ENCODE data around the gene BGN. TPM values are rescaled to one million over a fixed set of nuclear protein-coding genes. Genes with fewer than 3 reads are reported as not detected.

The BGN gene
- total and polyA plus RNA-seq, 2 donors (not counting 1 experiment from before 2014, with no cell fraction given) = not detected

- no peak overlapping the region for H3K4me3 ChIP-seq (ENCODE audit: control extremely low read depth in 1 of 5, extremely low read depth in 1 of 5, insufficient read depth in 1 of 5, low read depth in 2 of 5, low read length in 4 of 5)
- H3K27me3 ChIP-seq (replicated peaks in 1 of 4; ENCODE audit: control extremely low read depth in 1 of 4, control insufficient read depth in 3 of 4, insufficient read depth in 4 of 4, low read length in 3 of 4) = peaks cover 0 to 11% (median 3%) of the 10 kb centered on the region in 4 experiments
- WGBS (ENCODE audit: insufficient coverage) = 86% methylated on average over 10 of the region's 15 CpGs
- no peak overlapping the region for H3K4me2 ChIP-seq (replicated peaks; ENCODE audit: low read depth, low read length, poor library complexity, severe bottlenecking)
- no peaks in the 10 kb centered on the region for H3K4me1 ChIP-seq (ENCODE audit: control insufficient read depth in 2 of 2, insufficient read depth in 2 of 2, low read length in 2 of 2)
- no peaks in the 10 kb centered on the region for H3K27me3 Mint-ChIP-seq
- intact Hi-C loops (cut with micrococcal nuclease) = no loop called here
- H3K4me3 Mint-ChIP-seq = no peak overlapping the region
- DNase-seq = no peak
- H3K79me2 ChIP-seq (ENCODE audit: control insufficient read depth, insufficient read depth, low read length) = no peaks in the 10 kb centered on the region
- ChIA-PET POLR2A (no interaction called here), CTCF (no interaction called here)
- no peaks in the 10 kb centered on the region for H4K20me1 ChIP-seq (ENCODE audit: control insufficient read depth, insufficient read depth, low read length, poor library complexity, severe bottlenecking)
- H2AFZ ChIP-seq (ENCODE audit: insufficient read depth, low read depth, low read length, poor library complexity, severe bottlenecking) = no peak overlapping the region
- no peak for TF ChIP-seq CTCF (IDR thresholded peaks at IDR 0.05)
- TF ChIP-seq EZH2 (IDR thresholded peaks at IDR 0.05; ENCODE audit: borderline replicate concordance, insufficient read depth, low read depth, low read length, poor library complexity, severe bottlenecking) = no peak
- no peaks in the 10 kb centered on the region for H3K9me3 Mint-ChIP-seq (ENCODE audit: insufficient read depth)
- no peak for ATAC-seq (ENCODE audit: low read depth)
- no peaks in the 10 kb centered on the region for H3K4me1 Mint-ChIP-seq
- H3K9me3 ChIP-seq (ENCODE audit: control extremely low read depth in 1 of 3, control insufficient read depth in 2 of 3, insufficient read depth in 1 of 3, low read length in 2 of 3) = no peaks in the 10 kb centered on the region
- H3K36me3 ChIP-seq (replicated peaks in 1 of 2; ENCODE audit: control extremely low read depth in 1 of 2, control insufficient read depth in 1 of 2, extremely low read depth in 1 of 2, insufficient read depth in 2 of 2, low read length in 1 of 2) = no peaks in the 10 kb centered on the region
- H3K9ac ChIP-seq (ENCODE audit: low read length) = no peak overlapping the region
- no peak overlapping the region for H3K27ac Mint-ChIP-seq
- H3K27ac ChIP-seq (ENCODE audit: low read length in 2 of 2) = no peak overlapping the region
These were observed 4.6 kb downstream of the BGN start for GRCh38 chrX:153499341-153499740.

GRCh38 chrX:153499876-153500275, 5.1 kb downstream of the BGN start:
- no peaks in the 10 kb centered on the region for H3K79me2 ChIP-seq (ENCODE audit: control insufficient read depth, insufficient read depth, low read length)
- ChIA-PET POLR2A (no interaction called here), CTCF (no interaction called here)
- peaks cover 0 to 11% (median 3%) of the 10 kb centered on the region in 4 experiments for H3K27me3 ChIP-seq (replicated peaks in 1 of 4; ENCODE audit: control extremely low read depth in 1 of 4, control insufficient read depth in 3 of 4, insufficient read depth in 4 of 4, low read length in 3 of 4)
- no peak overlapping the region for H3K27ac ChIP-seq (ENCODE audit: low read length in 2 of 2)
- H3K9ac ChIP-seq (ENCODE audit: low read length) = no peak overlapping the region
- H3K4me2 ChIP-seq (replicated peaks; ENCODE audit: low read depth, low read length, poor library complexity, severe bottlenecking) = no peak overlapping the region
- Mint-ChIP-seq H3K4me3 (no peak overlapping the region), H3K4me1 (no peaks in the 10 kb centered on the region), H3K27me3 (no peaks in the 10 kb centered on the region), H3K27ac (no peak overlapping the region), H3K9me3 (ENCODE audit: insufficient read depth) (no peaks in the 10 kb centered on the region)
- H4K20me1 ChIP-seq (ENCODE audit: control insufficient read depth, insufficient read depth, low read length, poor library complexity, severe bottlenecking) = no peaks in the 10 kb centered on the region
- H3K4me1 ChIP-seq (ENCODE audit: control insufficient read depth in 2 of 2, insufficient read depth in 2 of 2, low read length in 2 of 2) = no peaks in the 10 kb centered on the region
- H2AFZ ChIP-seq (ENCODE audit: insufficient read depth, low read depth, low read length, poor library complexity, severe bottlenecking) = no peak overlapping the region
- WGBS (ENCODE audit: insufficient coverage) = 91% methylated on average over 11 of the region's 17 CpGs
- no peaks in the 10 kb centered on the region for H3K36me3 ChIP-seq (replicated peaks in 1 of 2; ENCODE audit: control extremely low read depth in 1 of 2, control insufficient read depth in 1 of 2, extremely low read depth in 1 of 2, insufficient read depth in 2 of 2, low read length in 1 of 2)
- intact Hi-C loops (cut with micrococcal nuclease) = no loop called here
- no peaks in the 10 kb centered on the region for H3K9me3 ChIP-seq (ENCODE audit: control extremely low read depth in 1 of 3, control insufficient read depth in 2 of 3, insufficient read depth in 1 of 3, low read length in 2 of 3)
- TF ChIP-seq CTCF (IDR thresholded peaks at IDR 0.05) (no peak), EZH2 (IDR thresholded peaks at IDR 0.05; ENCODE audit: borderline replicate concordance, insufficient read depth, low read depth, low read length, poor library complexity, severe bottlenecking) (no peak)
- no peak for ATAC-seq (ENCODE audit: low read depth)
- no peak overlapping the region for H3K4me3 ChIP-seq (ENCODE audit: control extremely low read depth in 1 of 5, extremely low read depth in 1 of 5, insufficient read depth in 1 of 5, low read depth in 2 of 5, low read length in 4 of 5)
- DNase-seq = no peak
